SK-N-SH (cell line): ENCODE results near the gene MINDY1. TPM values are rescaled to one million over a fixed set of nuclear protein-coding genes. Genes with fewer than 3 reads are reported as not detected.

Experiments used
- CTCF ChIA-PET: fragments of 300-600, 350-600 bp; formaldehyde crosslinking; extraction: SDS; loops from one replicate; lab custom pipeline; 2021; lab: Yijun Ruan, JAX
- POLR2A ChIA-PET: fragments of 350-600 bp; sonication (Branson Sonifier 250); formaldehyde crosslinking; extraction: SDS; loops from one replicate; lab custom pipeline; 2020; ENCODE audit warnings: antibody characterized with exemption, inconsistent platforms; lab: Yijun Ruan, JAX
- DNase-seq: peaks from one replicate; pipeline ENCODE4 v3.0.0; 2012
- H2AFZ ChIP-seq: fragments of 200-600 bp; sonication (generic); 2 replicates; pipeline ENCODE4 v1.8.1; 2016; ENCODE audit warnings: antibody characterized with exemption, mild to moderate bottlenecking, low read depth
- H3F3A ChIP-seq: fragments of 200-600 bp; sonication (generic); replicated peaks from 2 replicates; pipeline ENCODE3; 2016; ENCODE audit warnings: antibody characterized with exemption, mild to moderate bottlenecking; ENCODE audit not compliant: insufficient read depth
- H3K27ac ChIP-seq, 2 experiments: fragments of 200-500 bp in 1 of 2; fragments of 200-600 bp in 1 of 2; sonication (Bioruptor generic) in 1 of 2; sonication (generic), shearing (Covaris generic) in 1 of 2; 2 replicates each; pipeline versions ENCODE4 v1.5.1 to v1.6.1; 2014 to 2016; ENCODE audit warnings: low read depth in 2 of 2, inconsistent platforms in 1 of 2, low read length in 1 of 2, mild to moderate bottlenecking in 1 of 2, mixed read lengths in 1 of 2
- H3K27me3 ChIP-seq: fragments of 200-600 bp; sonication (generic), shearing (Covaris generic); 2 replicates; pipeline ENCODE4 v1.6.1; 2016; ENCODE audit warnings: mixed run types; ENCODE audit not compliant: insufficient read depth
- H3K36me3 ChIP-seq, 2 experiments: fragments of 200-500 bp in 1 of 2; fragments of 200-600 bp in 1 of 2; sonication (Bioruptor generic) in 1 of 2; sonication (generic) in 1 of 2; replicated peaks in 1 of 2; 2 replicates each; pipeline versions ENCODE3 to v1.5.1; 2014 to 2016; ENCODE audit warnings: low read length in 1 of 2, mild to moderate bottlenecking in 1 of 2; ENCODE audit not compliant: insufficient read depth in 2 of 2, control insufficient read depth in 1 of 2
- H3K4me1 ChIP-seq, 2 experiments: fragments of 200-500 bp in 1 of 2; fragments of 200-600 bp in 1 of 2; sonication (Bioruptor generic) in 1 of 2; sonication (generic), shearing (Covaris generic) in 1 of 2; 2 replicates each; pipeline versions ENCODE4 v1.5.1 to v1.6.1; 2014 to 2016; ENCODE audit warnings: low read depth in 1 of 2, low read length in 1 of 2, mixed run types in 1 of 2; ENCODE audit not compliant: insufficient read depth in 2 of 2, control insufficient read depth in 1 of 2
- H3K4me2 ChIP-seq: fragments of 200-600 bp; sonication (generic), shearing (Covaris generic); 2 replicates; pipeline ENCODE4 v1.6.1; 2017; ENCODE audit warnings: mixed run types
- H3K4me3 ChIP-seq, 2 experiments: fragments of 200-500 bp in 1 of 2; fragments of 200-600 bp in 1 of 2; sonication (Bioruptor generic) in 1 of 2; sonication (generic), shearing (Covaris generic) in 1 of 2; 2 replicates each; pipeline versions ENCODE4 v1.5.1 to v1.8.1; 2014 to 2016; ENCODE audit warnings: low read depth in 2 of 2, inconsistent platforms in 1 of 2, low read length in 1 of 2, mild to moderate bottlenecking in 1 of 2, mixed read lengths in 1 of 2, moderate library complexity in 1 of 2
- H3K79me2 ChIP-seq: fragments of 200-600 bp; sonication (generic); 2 replicates; pipeline ENCODE4 v1.8.1; 2017; ENCODE audit warnings: mild to moderate bottlenecking; ENCODE audit not compliant: insufficient read depth
- H3K9ac ChIP-seq: fragments of 200-600 bp; sonication (generic); 2 replicates; pipeline ENCODE4 v1.6.1; 2017; ENCODE audit warnings: mixed run types
- H3K9me2 ChIP-seq: fragments of 200-600 bp; sonication (generic); 2 replicates; pipeline ENCODE4 v1.6.1; 2017; ENCODE audit warnings: mixed run types
- H3K9me3 ChIP-seq: fragments of 200-600 bp; sonication (generic); 2 replicates; pipeline ENCODE4 v1.6.1; 2017; ENCODE audit warnings: mixed run types, mild to moderate bottlenecking, moderate library complexity
- H4K20me1 ChIP-seq: fragments of 200-600 bp; sonication (generic); 2 replicates; pipeline ENCODE4 v1.6.1; 2017; ENCODE audit warnings: mild to moderate bottlenecking, mixed run types; ENCODE audit not compliant: insufficient read depth
- CHD2 ChIP-seq: fragments of 150-350 bp; IDR thresholded peaks from 2 replicates; pipeline ENCODE4 v1.6.1; 2018; ENCODE audit warnings: low read length; ENCODE audit not compliant: partially characterized antibody
- ELF1 ChIP-seq: IDR thresholded peaks from 2 replicates; pipeline ENCODE4 v1.4.0; 2012
- EP300 ChIP-seq, 2 experiments: IDR thresholded peaks; 2 replicates each; pipeline versions ENCODE4 v1.4.0 to v1.6.1; 2012; ENCODE audit warnings: borderline replicate concordance in 1 of 2, low read depth in 1 of 2, low read length in 1 of 2
- EZH2phosphoT487 ChIP-seq: fragments of 200-600 bp; sonication (generic); IDR thresholded peaks from 2 replicates; pipeline ENCODE4 v1.6.1; 2017; ENCODE audit warnings: low read depth, mixed run types, mild to moderate bottlenecking, antibody characterized with exemption, moderate library complexity, borderline replicate concordance
- FOSL2 ChIP-seq: IDR thresholded peaks from 2 replicates; pipeline ENCODE4 v1.4.0; 2012; ENCODE audit warnings: low read depth, mild to moderate bottlenecking, moderate library complexity, borderline replicate concordance
- FOXJ3 ChIP-seq: sonication (generic); formaldehyde crosslinking; IDR thresholded peaks from 2 replicates; pipeline ENCODE4 v1.5.1; 2020; ENCODE audit warnings: mild to moderate bottlenecking, missing genetic modification reagents
- FOXM1 ChIP-seq: IDR thresholded peaks from 2 replicates; pipeline ENCODE4 v1.4.0; 2012; ENCODE audit warnings: low read depth, mild to moderate bottlenecking
- GABPA ChIP-seq: IDR thresholded peaks from 2 replicates; pipeline ENCODE4 v1.4.0; 2012; ENCODE audit warnings: low read depth, mild to moderate bottlenecking
- GATA2 ChIP-seq: sonication (generic); formaldehyde crosslinking; IDR thresholded peaks from 2 replicates; pipeline ENCODE4 v1.5.0; 2020; ENCODE audit warnings: mild to moderate bottlenecking, missing genetic modification reagents
- JUND ChIP-seq: IDR thresholded peaks from 2 replicates; pipeline ENCODE4 v1.4.0; 2012
- MEF2A ChIP-seq: IDR thresholded peaks from 2 replicates; pipeline ENCODE4 v1.4.0; 2012; ENCODE audit warnings: low read depth, borderline replicate concordance
- MXI1 ChIP-seq: IDR thresholded peaks from 2 replicates; pipeline ENCODE4 v1.6.1; 2012; ENCODE audit warnings: mild to moderate bottlenecking, low read depth, low read length, improper control_type of control experiment
- NFIC ChIP-seq: IDR thresholded peaks from 2 replicates; pipeline ENCODE4 v1.4.0; 2012; ENCODE audit warnings: borderline replicate concordance
- NRF1 ChIP-seq: IDR thresholded peaks from 2 replicates; pipeline ENCODE4 v1.6.1; 2012; ENCODE audit warnings: low read depth, mild to moderate bottlenecking, low read length
- RCOR1 ChIP-seq: fragments of 150-350 bp; IDR thresholded peaks from 2 replicates; pipeline ENCODE4 v1.6.1; 2017; ENCODE audit warnings: antibody characterized with exemption, low read length
- RFX5 ChIP-seq: IDR thresholded peaks from 2 replicates; pipeline ENCODE4 v1.6.1; 2012; ENCODE audit warnings: mild to moderate bottlenecking, improper control_type of control experiment, low read length
- SIN3A ChIP-seq: IDR thresholded peaks from 2 replicates; pipeline ENCODE4 v1.6.1; 2012; ENCODE audit warnings: low read depth, mild to moderate bottlenecking, low read length, moderate library complexity, borderline replicate concordance
- SMC3 ChIP-seq: IDR thresholded peaks from 2 replicates; pipeline ENCODE4 v1.6.1; 2012; ENCODE audit warnings: low read depth, low read length, improper control_type of control experiment
- TAF1 ChIP-seq: IDR thresholded peaks from 2 replicates; pipeline ENCODE4 v1.6.1; 2012; ENCODE audit warnings: low read depth, mild to moderate bottlenecking, low read length, moderate library complexity, borderline replicate concordance
- TCF12 ChIP-seq: IDR thresholded peaks from 2 replicates; pipeline ENCODE4 v1.4.0; 2012
- TEAD4 ChIP-seq: IDR thresholded peaks from 2 replicates; pipeline ENCODE4 v1.4.0; 2012; ENCODE audit warnings: mild to moderate bottlenecking, borderline replicate concordance; ENCODE audit not compliant: insufficient read depth
- YY1 ChIP-seq: IDR thresholded peaks from 2 replicates; pipeline ENCODE4 v1.4.0; 2012; ENCODE audit warnings: low read depth, mild to moderate bottlenecking
- WGBS: methylation state at CpG from one replicate; pipeline ENCODE4 v1.1.6; 2017; ENCODE audit warnings: low lambda C conversion rate; 5-methylcytosine and 5-hydroxymethylcytosine counted together
- polyA plus RNA-seq, 3 experiments: library from polyadenylated mRNA; depleted of rRNA; stranded (reverse); fragments of >200 nt; gene quantifications; 2 replicates each; pipeline ENCODE4 v1.2.3, GENCODE V29; 2012
- TF ChIP-seq, protein P1 (sequence below): IDR thresholded peaks from 2 replicates; pipeline ENCODE4 v1.4.0; 2012; ENCODE audit warnings: low read depth
- TF ChIP-seq, protein P2 (sequence below): IDR thresholded peaks from 2 replicates; pipeline ENCODE4; 2012
- TF ChIP-seq, protein P3 (sequence below): fragments of 150-350 bp; IDR thresholded peaks from 2 replicates; pipeline ENCODE4 v1.6.1; 2016; ENCODE audit warnings: mild to moderate bottlenecking, low read depth, low read length
- TF ChIP-seq, protein P4 (sequence below): IDR thresholded peaks from 2 replicates; pipeline ENCODE4 v1.4.0; 2012; ENCODE audit warnings: low read depth, borderline replicate concordance
- TF ChIP-seq, protein P5 (sequence below): fragments of 150-350 bp; IDR thresholded peaks from 2 replicates; pipeline ENCODE4 v1.6.1; 2017; ENCODE audit warnings: antibody characterized with exemption, low read length, low read depth, borderline replicate concordance

MINDY1 gene
- polyA plus RNA-seq, 1 of the 3 experiments (the other 2 are of a cell fraction), result 6.0 TPM

DNA sequence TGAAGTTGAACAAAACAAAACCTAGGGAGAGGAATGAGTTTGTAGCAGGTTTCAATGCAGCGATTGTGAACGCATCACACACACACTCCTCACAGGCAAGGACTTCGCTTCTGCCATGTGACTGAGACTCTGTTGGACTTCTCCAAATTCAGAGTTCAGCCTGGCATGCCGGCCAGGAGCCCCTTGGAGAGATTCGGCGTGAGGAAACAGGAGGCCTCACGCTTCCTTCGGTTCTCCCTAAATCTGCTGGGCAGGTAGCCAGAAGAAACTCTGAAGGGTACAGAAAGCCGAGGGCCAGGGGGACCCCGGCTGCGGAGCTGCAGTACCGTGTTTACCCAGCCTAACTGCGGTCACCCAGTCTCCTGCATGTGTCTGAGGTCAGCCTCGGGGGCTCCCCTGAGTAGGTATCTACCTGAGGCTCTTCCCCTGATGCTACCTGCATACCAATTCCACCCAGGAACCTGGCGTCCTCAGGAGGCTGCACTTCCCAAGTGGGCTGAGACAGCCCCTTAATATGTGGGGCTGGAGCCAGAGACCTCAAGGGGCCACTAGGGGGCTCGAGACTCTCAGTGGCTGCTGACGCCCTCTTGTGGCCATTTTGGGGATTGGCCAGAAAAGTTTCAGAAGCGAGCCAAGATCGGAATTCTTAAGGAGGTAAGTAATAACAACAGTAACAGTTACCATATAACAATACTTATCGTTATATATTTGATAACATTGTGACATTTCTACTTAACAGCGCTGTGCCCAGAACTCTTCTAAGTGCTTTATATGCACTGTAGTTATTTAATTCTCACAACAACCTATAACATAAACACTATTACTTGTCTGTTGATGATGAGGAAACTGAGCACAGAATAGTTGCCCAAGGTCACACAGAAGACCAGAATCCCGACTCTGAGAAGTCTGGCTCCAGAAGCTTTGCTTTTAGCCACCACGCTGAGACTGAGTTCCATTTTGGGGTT, 27.3 kb downstream of the MINDY1 start:
- H3F3A ChIP-seq, result peaks cover 23% of the 10 kb centered on the region
- CTCF ChIA-PET, result interaction anchor here (0.6 to 17.0 kb wide), 12 partner anchors 8 to 121 kb away, joined by 3 to 371 read pairs (median 3); partner anchors contain the start of genes MINDY1 and MLLT11
- H4K20me1 ChIP-seq, result no peaks in the 10 kb centered on the region
- H3K27me3 ChIP-seq, result no peaks in the 10 kb centered on the region
- peak overlapping the region; percentile 11; the same call in 1 of the 2 replicates for H3K9ac ChIP-seq
- POLR2A ChIA-PET, result interaction anchor here (0.9 kb wide), 1 partner anchor 15 kb away, joined by 3 read pairs; no protein-coding TSS in a partner anchor
- no peaks in the 10 kb centered on the region for H3K9me3 ChIP-seq
- peaks cover 23 to 28% of the 10 kb centered on the region in 2 experiments for H3K4me1 ChIP-seq
- H3K9me2 ChIP-seq, result no peaks in the 10 kb centered on the region
- peak overlapping the region in 1 of 2 experiments; percentile 39; a peak in 1 of 4 replicates for H3K4me3 ChIP-seq
- 32% methylated on average over 17 of the region's 23 CpGs for WGBS
- DNase-seq, result peak; percentile 92
- peaks cover 8% of the 10 kb centered on the region; the same call in 1 of the 2 replicates for H3K79me2 ChIP-seq
- no peaks in the 10 kb centered on the region for H3K36me3 ChIP-seq
- peak overlapping the region; percentile 35 to 60; a peak in 2 of 4 replicates for H3K27ac ChIP-seq
- peak overlapping the region; percentile 80 for H2AFZ ChIP-seq
- peak overlapping the region; percentile 37; the same call in 1 of the 2 replicates for H3K4me2 ChIP-seq
- TF ChIP-seq NFIC (peak; percentile 58; the same call in 1 of the 2 replicates), NRF1 (no peak), FOXJ3 (CRISPR knock-in tag) (no peak), YY1 (no peak), ELF1 (no peak), SIN3A (no peak), JUND (no peak), TEAD4 (no peak), TCF12 (no peak), MXI1 (peak; percentile 32; the same call in 1 of the 2 replicates), GABPA (no peak), SMC3 (peak; percentile 85), FOSL2 (no peak; the same call in 1 of the 2 replicates), MEF2A (no peak), FOXM1 (no peak), TAF1 (0 out of 2 replicates have a peak, but pooled peaks have one; percentile 25), CHD2 (peak; percentile 25), GATA2 (CRISPR knock-in tag) (no peak), EZH2phosphoT487 (no peak), RFX5 (no peak), RCOR1 (peak; percentile 78), EP300 (IDR thresholded peaks at IDR 0.05; ENCODE audit: borderline replicate concordance in 1 of 2, low read depth in 1 of 2, low read length in 1 of 2) (no peak)
- TF ChIP-seq, protein P1, sequence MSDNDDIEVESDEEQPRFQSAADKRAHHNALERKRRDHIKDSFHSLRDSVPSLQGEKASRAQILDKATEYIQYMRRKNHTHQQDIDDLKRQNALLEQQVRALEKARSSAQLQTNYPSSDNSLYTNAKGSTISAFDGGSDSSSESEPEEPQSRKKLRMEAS, result peak; percentile 54; the same call in 1 of the 2 replicates
- TF ChIP-seq, protein P2, sequence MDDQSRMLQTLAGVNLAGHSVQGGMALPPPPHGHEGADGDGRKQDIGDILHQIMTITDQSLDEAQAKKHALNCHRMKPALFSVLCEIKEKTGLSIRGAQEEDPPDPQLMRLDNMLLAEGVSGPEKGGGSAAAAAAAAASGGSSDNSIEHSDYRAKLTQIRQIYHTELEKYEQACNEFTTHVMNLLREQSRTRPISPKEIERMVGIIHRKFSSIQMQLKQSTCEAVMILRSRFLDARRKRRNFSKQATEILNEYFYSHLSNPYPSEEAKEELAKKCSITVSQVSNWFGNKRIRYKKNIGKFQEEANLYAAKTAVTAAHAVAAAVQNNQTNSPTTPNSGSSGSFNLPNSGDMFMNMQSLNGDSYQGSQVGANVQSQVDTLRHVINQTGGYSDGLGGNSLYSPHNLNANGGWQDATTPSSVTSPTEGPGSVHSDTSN, result no peak
- TF ChIP-seq, protein P3, sequence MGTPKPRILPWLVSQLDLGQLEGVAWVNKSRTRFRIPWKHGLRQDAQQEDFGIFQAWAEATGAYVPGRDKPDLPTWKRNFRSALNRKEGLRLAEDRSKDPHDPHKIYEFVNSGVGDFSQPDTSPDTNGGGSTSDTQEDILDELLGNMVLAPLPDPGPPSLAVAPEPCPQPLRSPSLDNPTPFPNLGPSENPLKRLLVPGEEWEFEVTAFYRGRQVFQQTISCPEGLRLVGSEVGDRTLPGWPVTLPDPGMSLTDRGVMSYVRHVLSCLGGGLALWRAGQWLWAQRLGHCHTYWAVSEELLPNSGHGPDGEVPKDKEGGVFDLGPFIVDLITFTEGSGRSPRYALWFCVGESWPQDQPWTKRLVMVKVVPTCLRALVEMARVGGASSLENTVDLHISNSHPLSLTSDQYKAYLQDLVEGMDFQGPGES, result no peak
- TF ChIP-seq, protein P4, sequence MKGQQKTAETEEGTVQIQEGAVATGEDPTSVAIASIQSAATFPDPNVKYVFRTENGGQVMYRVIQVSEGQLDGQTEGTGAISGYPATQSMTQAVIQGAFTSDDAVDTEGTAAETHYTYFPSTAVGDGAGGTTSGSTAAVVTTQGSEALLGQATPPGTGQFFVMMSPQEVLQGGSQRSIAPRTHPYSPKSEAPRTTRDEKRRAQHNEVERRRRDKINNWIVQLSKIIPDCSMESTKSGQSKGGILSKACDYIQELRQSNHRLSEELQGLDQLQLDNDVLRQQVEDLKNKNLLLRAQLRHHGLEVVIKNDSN, result no peak
- TF ChIP-seq, protein P5, sequence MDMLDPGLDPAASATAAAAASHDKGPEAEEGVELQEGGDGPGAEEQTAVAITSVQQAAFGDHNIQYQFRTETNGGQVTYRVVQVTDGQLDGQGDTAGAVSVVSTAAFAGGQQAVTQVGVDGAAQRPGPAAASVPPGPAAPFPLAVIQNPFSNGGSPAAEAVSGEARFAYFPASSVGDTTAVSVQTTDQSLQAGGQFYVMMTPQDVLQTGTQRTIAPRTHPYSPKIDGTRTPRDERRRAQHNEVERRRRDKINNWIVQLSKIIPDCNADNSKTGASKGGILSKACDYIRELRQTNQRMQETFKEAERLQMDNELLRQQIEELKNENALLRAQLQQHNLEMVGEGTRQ, result no peak
